Activated CD4-positive, alpha-beta T cell treated with anti-CD3 and anti-CD28 coated beads for 4 hours (primary cell): ENCODE data around the gene FAM217B.

ENCODE experiments used
- DNase-seq, 2 donors: peaks; one replicate each; pipeline ENCODE4 v3.0.0-alpha.2; 2020

The FAM217B gene

DNA sequence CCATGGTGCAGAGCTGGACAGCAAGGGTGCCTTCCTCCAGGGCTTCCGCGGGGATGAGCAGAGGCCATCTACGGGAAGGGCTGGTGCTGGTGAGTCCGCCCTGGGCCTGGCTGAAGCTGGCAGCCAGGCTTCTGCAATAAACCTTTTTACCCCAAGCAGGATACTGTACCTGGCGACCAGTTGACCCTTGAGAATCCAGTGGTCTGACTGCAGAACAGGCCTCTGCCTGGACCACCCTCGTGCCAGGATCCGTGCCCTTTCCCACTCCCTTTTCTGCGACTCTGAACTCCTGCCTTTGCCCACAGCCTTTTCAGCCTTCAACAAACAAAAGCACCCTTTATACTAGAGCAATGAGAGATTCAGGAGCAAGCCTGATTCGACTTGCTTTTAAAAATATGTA is 36.9 kb downstream of the FAM217B start:
- DNase-seq = no peak

DNA sequence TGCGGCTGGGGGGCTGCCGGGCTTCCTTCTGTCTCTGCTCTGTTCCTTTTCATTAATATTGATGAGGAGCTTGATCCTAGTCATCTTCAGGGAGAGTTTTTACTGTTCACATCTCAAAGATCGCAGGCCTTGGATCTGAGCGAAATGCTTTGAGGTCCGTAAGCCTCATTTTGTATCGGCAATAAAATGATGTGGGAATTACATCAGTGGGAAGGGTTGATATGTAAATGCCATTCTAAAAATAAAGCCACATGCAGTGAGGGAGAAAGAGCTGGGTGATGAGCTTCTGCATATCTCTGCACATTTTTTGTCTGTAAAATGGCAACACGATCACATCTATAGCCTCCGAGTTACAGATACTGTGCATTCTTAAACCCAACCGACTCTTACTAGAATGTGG is 42.9 kb downstream of the FAM217B start:
- no peak for DNase-seq

DNA sequence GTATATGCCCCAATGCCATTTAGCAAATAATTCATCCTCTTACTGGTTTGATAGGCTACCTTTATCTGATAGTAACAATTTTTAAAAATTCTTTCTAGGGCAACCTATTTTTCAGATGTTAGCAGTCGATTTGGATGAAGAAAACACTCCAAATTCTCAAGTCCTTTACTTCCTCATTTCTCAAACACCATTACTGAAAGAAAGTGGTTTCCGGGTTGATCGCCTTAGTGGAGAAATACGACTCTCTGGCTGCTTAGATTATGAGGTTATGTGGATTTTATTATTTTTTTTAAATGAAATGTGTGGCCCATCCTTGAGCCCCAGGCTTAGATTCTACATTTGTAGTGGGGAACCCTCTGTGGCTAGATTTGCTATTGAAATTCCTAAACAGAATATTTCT is 44.4 kb downstream of the FAM217B start:
- no peak for DNase-seq

DNA sequence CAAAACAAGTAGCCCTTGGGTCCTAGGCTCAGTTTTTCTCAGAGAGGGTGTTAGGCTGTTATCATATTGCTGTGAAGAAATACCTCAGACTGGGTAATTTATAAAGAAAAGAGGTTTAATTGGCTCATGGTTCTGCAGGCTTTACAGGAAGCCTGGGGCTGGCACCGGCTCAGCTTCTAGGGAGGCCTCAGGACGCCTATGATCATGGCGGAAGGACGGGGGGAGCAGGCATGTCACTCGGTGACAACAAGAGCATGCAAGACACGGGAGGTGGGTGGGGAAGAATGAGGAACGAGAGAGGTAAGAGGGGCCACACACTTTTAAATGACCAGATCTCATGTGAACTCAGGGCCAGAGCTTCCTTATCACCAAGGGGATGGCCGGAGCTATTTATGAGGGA is 45.0 kb downstream of the FAM217B start:
- no peak for DNase-seq

DNA sequence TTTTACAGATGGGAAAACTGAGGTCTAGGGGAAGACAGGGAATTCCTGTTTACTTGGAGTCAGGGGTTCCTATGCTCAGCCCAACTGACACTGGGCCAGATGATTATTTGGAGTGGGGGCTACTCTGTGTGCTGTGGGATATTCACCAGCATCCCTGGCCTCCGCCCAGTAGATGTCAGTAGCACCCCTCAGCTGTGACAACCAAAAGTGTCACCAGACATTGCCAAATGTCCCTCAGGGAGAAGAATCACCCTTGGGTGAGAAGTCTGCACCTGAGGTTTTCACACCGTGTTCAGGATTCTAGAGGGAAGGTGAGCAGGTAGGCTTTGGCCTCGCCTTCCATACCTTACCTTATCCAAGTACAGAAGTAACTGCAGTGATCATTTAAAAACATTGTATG is 45.7 kb downstream of the FAM217B start:
- DNase-seq = no peak

DNA sequence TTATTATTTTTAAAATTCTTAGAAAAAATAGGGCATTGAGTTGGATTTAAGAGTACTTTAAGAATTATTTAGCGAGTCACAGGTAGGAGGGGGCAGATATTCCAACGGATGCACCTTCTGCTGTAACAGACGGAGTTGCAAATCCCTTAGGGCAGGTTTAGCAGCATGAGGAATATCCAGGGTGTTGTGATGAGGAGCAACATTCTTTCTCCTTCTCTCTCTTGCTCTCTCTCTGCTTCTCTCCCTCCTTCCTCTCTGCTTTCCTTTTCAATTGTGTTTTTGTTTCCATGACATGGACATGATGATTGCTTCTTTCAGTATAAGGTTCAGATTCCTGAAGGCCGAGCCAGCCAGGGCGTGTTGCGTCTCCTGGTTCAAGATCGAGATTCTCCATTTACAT is 46.9 kb downstream of the FAM217B start:
- DNase-seq = no peak

DNA sequence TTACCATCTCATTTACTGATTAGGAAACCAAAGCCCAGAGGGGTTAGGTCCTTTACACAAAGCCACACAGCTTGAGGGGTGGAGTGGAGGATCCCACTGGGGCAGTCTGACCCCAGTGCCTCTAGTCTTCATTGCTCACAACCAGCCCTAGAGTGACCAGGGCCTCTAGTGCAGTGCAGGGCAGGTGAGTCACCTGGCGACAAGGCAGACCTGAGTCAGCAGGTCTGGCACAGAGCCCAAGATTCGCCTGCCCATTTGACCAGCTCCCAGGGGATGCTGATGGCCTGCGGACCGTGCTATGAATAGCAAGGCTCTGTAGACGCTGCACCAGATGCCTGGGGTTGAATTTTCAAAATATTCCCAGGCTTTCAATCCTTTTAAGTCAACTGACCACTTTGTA is 48.0 kb downstream of the FAM217B start:
- no peak for DNase-seq

DNA sequence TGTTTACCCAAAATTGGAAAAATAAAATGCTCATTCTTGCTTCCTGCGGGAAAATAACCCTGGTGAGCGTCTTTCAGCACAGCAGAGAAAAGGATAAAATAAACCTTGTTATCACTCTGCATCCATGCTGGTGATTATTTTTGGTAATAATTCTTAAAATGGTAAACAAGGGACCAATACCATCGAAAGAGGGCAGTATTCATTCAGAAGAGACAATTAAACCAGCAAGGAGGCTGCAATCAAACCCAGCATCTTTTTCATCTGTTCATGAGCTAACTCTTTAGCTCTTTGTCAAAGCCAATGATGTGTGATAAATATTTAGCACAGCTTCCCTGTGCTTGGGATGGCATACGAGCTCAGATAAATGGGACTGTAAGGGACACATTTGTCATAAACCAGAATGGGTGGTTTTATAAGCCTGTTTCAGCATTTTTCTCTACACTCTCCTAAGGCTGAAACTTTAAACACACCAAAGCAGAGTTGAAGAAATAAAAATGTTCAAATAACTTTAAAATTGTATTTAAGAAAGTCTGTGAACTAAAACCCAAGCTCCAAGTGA is 52.4 kb downstream of the FAM217B start:
- no peak for DNase-seq

DNA sequence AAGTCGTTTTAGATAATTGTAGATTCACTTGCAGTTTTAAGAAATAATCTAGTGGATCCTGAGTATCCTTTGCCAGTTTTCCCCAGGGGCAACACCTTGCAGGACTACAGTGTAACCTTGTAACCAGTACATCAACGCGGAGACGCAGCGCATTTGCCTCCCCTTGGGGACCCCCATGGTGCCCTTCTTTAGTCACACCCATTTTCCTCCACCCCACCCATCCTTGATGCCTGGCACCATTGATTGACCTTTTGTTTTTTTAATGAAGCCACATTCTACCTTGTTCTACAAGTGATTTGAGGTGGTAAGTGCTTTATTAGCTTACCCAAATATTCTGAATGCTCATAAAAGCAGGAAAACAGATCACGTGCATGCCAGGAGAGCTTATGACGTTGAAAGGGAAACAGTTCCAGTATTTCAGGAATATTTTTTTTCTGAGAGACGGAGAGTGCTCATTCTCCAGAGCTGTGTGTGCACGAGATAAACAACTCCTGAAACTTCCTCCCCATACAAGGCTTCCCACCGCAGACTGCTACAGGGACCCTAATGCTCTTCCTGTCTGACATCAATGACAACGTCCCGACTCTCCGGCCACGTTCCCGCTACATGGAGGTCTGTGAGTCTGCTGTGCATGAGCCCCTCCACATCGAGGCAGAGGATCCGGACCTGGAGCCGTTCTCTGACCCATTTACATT is 53.7 kb downstream of the FAM217B start:
- DNase-seq = no peak

DNA sequence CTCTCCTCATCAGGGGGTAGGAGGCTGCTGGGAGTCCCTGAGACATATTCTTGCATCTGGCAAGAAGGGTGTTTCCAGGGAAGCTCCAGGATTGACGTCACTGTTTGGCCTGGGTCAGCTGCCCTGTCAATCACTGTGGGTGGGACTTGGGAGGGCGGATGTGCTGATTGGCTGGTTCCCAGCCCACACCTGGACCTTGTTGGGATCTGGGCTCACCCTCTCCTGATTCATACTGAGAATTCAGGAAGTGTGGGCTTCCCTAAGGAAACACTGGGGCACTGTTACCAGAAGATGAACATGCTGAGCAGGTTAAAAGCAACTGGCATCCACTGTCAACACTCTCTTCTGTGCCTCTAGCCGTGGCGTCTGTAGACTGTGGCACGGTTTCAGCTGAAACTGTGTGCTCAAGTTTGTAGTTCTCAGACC is 54.5 kb downstream of the FAM217B start:
- DNase-seq = no peak

DNA sequence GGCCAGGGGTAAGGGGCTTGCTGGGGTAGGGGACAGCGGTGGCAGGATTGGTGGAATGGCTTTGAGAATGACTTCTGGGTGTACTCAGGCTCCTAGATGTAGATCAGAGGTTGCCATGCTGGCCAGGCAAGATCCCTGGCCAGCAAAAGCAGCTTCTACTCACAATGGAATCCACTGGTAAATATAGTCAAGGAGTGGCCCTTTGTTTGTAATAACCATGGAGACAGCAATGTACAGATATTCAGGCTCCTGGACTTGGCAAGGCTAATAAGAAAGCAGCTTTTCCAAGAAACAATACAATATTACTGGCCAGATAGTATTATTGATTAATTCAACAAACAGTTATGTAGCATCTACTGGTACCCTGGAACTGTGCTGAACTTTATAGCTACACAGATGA is 55.9 kb downstream of the FAM217B start:
- no peak for DNase-seq

DNA sequence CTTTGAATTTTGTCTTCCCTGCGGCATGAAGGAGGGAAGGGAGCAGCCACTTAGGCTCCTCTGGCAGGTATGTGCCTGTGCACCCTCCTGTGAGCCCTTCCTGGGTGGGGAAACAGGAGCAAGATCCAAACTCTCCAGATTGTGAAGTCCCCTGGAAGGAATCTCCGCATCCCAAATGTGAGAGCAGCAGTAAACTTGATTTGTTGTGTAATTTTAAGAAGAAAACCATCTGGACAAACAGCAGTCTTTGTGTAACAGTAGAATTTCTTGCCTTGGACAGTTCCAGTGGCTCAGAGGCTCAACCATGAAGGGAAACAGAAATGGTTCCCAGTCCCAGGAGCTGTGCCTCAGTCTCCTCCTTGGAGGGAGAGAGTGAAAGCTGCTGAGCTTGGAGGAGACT is 57.7 kb downstream of the FAM217B start:
- DNase-seq = no peak
